GM19328 (cell line): Measurements from ENCODE around the gene ARL5C.

Source experiments
- ATAC-seq: cut with Tn5 transposase; IDR thresholded peaks from one replicate; pipeline ENCODE4 v1.9.1; 2021; ENCODE audit warnings: mild to moderate bottlenecking, moderate library complexity; ENCODE audit not compliant: unreplicated experiment

The ARL5C gene

GRCh38 chr17:39194089-39194984 lies 28.4 kb upstream of the ARL5C start:
- no peak for ATAC-seq

- ATAC-seq = no peak
Measured at GRCh38 chr17:39193346-39193745, 27.4 kb upstream of the ARL5C start.

DNA sequence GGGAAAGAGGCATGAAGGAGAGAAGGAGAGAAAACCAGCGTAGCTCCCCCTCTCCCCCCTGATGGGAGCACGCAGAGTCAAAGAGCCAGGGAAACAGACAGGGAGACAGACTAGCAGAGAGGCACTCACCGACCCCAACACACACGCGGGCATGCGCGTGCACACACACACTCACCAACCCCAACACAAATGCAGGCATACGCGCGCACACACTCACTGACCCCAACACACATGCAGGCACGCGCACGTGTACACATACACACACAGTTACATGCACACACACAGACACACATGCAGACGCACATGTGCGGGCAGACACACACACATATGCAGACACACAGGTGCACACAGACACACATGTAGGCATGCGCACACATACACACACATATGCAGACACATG lies 26.9 kb upstream of the ARL5C start:
- ATAC-seq = no peak

DNA sequence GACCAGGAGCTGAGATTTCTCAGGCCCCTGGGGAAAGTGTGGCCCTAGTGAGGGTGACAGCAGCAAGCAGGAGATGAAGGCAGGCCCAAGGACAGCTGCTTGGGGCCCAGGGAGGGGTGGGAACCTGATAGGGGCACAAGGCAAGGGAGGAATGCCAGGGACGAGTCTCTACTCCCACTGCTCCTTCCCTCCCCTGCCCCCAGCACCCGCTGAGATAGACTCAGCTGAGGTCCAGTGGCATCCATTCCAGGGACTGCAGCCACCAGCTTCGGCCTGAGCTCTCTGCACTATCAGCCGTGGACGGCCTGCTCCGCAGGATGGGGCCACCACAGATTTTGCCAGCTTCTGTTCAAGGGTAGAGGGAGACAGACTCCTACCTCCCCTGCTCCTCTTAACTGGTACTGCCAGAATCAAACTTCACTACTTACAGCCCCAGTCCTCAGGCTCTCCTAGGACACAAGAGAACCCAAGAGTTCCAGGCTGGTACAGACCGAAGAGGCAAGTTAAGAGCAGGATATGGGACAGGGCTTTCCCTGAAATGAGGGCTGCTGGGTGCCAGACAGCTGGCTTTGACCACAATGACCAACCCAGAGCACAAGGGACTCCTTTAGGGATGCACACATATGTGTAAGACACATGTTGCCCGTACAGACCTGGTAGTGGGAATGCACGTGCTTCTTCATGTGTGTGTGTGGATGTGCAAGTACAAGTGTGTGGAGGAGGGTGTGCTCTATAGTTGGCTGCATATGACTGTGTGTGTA lies 26.0 kb upstream of the ARL5C start:
- no peak for ATAC-seq

DNA sequence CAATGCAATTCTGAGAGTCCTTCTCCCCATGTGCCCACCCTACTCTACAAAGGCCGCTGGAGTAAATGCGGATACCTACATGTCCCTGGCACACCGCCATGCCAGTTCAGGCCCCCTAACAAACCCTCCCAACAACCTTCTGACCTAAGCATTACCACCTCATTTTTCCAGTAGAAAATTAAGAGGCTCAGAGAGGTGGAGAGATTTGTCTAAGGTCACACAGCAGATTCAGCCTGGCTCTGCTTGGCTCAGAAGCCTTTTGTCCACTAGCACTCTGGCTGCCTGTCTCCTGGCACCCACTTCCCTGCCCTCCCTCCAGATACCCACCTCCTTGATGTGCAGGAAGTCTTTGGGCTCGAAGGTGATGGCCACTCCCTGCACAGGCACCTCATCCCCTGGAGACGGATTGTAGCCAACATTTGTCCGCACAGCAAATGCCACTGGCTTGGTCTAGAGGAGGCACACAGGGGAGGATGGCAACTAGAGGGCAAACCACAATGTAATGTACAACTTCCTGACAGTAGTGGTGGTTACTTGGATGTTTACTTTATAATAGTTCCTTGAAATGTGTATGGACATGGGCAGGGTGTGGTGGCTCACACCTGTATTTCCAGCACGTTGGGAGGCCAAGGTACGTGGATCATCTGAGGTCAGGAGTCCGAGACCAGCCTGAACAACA lies 21.3 kb upstream of the ARL5C start:
- ATAC-seq = no peak

DNA sequence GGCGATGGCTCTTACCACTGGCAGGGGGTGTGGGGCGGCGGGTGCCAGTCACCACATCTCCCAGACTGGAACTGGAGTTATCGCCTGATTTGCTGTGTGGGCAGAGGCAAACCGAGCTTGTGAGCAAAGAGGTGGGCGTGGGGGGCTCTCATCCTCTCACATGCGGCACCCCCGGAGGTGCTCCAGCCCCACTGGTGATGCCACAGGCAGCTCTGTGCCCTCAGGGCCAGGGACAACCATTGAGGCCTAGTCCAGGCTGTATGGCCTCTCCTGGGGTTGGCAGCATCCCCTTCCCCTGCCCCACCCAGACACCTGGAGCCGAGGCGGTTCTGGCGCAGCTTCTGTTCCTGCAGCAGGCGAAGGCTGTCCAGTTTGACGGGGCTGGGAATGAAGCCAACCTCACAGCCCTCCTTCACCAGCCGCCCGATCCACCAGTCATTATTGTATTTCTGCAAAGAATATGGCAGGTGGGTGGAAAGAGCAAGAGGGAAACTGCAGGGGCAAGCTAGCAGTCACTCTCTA lies 20.6 kb upstream of the ARL5C start:
- ATAC-seq = no peak

DNA sequence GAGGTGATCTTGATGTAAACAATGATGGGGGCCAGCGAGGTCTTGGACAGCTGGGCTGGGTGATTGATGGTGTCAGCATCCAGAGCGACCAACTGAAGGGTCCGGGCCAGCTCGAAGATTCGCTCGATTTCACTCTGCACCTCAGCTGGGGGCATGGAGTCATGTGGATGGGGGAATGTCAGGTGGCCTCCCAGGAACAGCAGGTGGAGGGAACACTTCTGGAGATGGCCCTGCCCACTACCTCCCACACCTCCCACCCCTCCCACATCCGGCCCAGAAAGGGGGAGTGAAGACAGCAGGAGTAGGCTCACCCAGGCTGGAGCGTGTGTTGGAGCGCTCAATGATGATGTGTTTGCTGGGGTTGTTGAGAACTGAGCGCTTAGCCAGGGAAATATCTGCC lies 17.8 kb upstream of the ARL5C start:
- no peak for ATAC-seq

- ATAC-seq = no peak
Measured at GRCh38 chr17:39183045-39183444, 17.1 kb upstream of the ARL5C start.

GRCh38 chr17:39181303-39181702 lies 15.3 kb upstream of the ARL5C start:
- ATAC-seq = no peak

DNA sequence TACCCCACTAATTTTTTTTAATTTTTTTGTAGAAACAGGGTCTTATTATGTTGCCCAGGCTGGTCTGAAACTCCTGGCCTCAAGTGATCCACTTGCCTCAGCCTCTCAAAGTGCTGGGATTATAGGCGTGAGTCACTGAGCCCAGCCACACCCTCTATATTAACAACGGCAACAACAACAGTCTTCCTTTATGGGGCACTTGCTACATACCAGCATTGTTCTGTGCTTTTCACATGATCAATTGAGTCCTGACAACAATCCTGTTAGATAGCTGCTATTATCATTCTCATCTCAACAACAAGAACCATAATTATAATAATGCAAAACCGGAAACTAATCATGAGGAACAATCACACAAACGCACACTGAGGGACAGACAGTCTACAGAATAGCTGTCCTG lies 12.6 kb upstream of the ARL5C start:
- no peak for ATAC-seq

DNA sequence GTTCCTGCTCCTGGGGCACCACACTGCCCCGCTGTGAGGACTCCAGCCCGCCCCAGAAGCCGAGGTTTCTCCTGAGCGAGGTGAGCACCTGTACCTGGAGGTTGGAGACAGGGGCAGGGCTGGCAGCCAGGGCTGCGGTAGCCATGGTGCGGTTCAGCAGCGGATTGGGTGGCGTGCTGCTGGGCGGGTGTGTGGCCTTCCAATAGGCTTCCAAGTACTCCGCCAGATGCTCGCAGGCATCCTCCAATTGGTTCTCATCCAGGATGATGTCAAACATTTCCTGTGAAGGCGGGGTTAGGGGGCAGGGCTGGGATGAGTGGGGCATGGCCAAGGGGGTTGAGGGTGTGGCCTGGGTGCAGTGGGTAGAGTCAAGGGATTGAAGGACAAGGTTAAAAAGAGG lies 11.3 kb upstream of the ARL5C start:
- no peak for ATAC-seq

DNA sequence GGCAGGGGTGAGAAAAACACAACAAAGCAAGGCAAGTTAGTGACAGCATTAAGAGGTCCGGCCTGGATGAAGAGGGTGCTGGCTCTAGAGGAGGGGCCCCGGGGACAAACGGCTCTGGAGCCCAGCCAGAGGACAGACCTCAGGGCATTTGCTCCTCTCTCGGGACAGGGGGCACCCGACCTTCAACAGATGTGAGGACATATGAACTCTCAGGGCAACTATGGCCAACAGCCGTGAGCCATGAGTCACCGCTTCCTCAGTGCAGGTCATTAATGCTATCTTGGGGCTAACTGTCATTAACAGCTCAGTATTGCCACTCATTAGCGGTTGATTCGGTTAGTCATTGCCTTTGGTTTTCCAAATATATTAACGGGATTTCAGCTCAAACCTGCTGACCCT lies 9.7 kb upstream of the ARL5C start:
- no peak for ATAC-seq

DNA sequence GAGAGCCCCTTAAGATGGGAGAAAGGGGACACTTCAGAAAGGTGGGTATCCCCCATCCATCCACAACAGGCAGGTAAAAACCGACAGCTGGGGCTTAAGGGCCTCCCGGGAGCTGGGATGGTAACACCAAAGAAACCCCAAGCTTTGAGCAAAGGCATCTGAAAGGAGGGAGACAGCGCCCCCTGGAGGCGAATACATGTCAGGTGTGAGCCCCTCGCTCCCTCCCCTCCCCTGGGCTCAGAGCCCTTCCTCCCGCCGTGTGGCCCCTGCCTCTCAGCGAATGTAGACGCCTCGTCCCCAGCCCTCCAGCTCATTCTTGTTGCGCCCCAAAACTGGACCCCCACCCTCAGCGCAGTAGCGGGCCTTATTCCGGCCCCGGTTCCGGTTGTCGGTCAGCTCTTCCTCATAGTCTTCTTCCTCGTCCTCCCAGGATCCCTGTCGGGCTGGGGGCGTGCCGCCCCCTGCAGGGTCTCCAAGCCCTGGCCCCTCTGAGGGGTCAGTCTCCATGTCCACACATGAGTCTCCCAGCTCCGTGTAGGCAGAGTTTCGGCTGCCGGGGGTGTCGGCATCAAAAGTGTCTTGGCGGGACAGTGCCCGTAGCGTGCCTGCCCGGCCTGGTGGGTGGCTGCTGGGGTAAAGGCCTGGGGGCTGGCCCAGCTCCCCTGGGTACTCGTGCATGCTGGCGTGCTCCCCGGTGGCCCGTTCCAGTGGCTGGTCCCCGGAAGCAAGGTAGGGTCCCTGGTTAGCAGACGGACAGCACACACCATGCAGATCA lies 9.1 kb upstream of the ARL5C start:
- ATAC-seq = no peak

DNA sequence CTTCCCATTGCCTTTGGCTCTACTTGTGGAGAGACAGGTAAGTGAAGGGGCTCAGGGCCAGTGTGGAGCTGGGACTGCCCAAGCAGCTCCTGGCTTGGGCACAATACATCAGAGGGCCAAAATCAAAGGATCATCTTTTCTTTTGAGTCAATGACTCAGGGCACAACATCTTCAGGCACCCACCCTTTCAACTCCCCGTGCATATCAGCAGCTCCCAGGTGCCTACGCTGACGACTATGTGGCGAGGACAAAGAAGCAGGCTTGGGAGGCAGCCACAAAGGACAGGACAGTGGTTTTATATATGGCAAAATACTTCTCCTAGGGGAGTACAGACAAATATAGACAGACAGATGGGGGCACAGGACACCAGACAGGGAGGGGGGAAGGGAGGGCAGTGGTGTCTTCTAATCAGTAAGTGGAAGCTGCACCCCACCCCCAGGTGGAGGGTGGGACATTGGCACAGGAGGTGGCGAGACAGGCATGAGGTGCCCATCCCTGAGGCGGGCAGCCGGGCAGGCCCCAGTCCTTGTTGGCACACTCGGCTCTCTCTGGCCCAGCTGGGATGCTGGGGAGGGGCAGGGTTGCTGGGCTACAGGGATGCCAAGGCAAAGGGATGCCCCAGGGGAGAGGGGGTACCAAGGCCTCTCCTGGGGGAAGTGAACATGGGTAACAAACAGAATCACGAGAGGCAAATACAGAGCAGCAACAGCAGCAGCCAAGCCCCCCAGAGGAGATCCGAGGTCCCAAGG lies 7.7 kb upstream of the ARL5C start:
- no peak for ATAC-seq

- ATAC-seq = no peak
Measured at GRCh38 chr17:39173080-39173479, 7.1 kb upstream of the ARL5C start.

DNA sequence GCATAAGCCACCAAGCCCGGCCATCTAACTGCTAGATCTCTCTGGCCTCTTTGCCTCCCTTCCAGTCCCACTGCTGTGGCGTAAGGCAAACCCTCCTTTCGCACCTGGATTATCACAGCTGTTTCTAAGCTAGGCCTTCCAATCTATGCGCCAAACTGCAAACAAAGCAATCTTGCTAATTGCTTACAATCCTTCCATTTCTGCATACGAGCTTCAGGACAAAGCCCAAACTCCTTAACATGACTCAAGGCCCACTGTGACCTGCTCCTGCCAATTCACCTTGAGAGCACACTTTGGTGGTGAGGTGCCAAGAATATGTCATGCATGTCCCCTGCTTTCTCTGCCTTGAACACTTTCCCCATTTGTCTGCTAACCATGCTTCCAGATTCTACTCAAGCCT lies 6.0 kb upstream of the ARL5C start:
- no peak for ATAC-seq

DNA sequence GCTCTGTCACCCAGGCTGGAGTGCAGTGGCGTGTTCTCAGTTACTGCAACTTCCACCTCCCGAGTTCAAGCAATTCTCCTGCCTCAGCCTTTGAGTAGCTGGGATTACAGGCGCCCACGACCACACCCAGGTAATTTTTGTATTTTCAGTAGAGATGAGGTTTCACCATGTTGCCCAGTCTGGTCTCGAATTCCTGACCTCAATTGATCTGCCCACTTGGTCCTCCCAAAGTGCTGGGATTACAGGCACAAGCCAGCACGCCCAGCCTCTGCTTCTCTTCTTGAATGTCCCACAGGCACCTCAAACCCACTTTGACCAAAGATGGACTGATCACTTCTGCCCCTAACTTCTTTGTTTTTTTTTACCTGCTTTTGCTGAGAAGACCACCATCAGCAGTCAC lies 4.6 kb upstream of the ARL5C start:
- ATAC-seq = no peak

GRCh38 chr17:39170109-39170508 lies 4.1 kb upstream of the ARL5C start:
- ATAC-seq = no peak

DNA sequence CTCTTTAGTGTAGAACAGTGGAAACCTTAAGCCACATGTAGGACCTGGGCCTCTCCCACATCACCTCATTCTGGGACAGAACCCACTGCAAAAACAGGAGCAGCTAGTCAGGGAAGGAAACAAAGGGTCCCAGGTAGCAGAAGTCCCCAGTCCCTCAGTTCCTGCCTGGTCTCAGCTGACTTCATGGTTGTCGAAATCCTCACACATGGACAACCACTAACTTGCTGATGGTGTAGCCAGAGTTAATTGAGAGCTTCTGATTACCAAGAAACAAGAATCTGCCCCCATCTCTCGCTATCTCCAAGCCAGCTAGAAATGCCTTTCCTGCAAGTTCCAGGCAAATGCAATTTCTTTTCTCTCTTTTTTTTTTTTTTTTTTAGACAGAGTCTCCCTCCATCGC lies 3.6 kb upstream of the ARL5C start:
- no peak for ATAC-seq

DNA sequence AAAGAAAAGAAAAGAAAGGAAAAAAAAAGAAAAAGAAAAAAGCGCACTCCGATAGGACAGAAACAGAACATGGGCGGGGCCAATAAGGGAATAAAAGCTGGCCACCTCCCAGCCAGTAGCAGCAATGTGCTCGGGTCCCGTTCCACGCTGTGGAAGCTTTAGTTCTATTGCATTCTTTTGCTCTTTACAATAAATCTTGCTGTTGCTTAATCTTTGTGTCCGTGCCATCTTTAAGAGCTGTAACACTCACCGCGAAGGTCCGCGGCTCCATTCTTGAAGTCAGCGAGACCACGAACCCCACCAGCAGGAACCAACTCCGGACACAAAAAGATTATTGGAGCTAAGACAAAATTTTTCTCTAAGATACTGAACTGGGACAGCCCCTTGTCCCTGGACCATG lies 3.1 kb upstream of the ARL5C start:
- no peak for ATAC-seq
